IPS-11a (cell line): ENCODE measurements around the gene SLC25A29.

Experiments
- H3K4me3 ChIP-seq: one replicate; pipeline ENCODE4 v1.5.1; 2013; ENCODE audit warnings: low read depth, low read length, control low read depth

The SLC25A29 gene

DNA sequence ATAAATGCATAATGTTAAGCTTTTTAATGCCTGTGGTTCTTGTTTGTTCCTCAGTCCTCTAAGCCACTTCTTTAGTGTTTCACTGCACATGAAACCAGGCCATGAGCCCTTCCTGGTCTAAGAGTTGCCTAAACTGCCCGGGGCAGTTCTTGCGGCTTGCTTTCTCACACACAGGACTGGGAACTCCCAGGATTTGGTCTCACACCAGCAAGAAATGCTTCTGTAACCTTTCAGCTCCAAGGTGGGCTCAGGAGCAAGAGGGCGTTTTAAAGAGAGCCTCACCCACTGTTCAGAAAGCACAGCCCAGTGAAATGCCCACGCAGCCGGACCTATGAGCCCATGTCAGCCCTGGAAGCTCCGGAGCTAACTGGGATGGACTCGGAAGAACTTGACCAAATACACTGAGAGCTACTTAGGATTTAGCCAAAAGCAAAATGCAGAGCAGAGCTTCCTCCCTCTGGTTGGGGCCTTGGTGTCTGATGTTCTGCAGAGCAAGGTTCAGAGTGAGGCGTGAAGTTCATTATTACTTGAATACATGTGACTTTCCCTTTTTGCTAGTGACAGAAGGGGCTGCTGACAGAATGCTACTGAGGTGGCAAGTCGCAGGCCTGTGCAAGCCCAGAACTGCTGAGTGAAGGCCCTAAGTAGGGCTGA, 23.4 kb downstream of the SLC25A29 start:
- no peak overlapping the region for H3K4me3 ChIP-seq

DNA sequence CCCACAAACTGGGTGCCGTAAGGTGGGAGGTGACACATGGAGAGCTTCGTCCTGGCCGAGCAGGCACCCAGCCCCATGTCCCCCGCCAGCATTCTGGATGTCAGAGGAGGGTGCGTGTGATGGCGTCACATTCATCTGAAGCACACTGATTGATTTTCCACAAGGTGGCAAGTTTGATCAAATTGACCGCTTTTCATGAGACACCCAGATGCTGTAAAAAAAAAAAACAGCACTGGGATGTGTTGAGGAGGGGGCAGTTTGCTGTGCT, 24.2 kb downstream of the SLC25A29 start:
- H3K4me3 ChIP-seq = no peak overlapping the region

DNA sequence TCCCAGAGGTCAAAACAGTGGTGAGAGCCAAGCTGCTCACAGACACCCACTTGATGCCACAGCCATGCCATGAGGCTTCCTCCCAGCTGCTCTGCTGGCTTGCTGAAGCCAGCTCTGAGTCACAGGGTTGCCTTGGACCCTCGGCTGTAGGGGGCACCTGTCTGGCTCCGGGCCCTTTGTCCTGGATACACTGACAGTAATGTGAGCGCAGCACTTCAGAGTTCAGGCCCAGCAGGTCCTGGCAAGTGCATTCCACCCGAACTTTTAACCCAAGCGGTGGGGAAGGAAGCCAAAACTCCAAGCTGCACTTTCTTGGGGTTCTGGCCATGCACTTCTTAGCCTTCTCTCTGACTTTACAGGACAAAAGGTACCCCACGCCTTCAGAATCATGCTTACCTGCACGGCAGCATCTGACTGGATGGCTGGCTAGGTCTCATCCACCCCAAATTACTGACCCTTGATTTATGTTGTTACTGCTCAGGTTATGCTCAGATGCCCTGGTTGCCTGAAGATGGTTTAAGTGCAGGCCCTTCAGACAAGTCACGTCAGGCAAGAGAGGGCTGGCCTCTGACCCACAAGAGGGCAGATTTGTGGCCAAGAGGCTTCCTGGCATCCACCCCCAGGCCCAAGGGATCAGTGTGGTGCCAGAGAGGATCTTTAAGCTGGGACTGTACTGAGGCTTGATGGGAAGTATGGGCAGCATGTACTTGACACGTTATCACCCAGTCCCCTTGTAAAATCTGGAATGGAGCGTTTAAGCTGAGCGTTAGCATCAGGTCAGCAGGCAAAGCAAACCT, 24.8 kb downstream of the SLC25A29 start:
- no peak overlapping the region for H3K4me3 ChIP-seq

DNA sequence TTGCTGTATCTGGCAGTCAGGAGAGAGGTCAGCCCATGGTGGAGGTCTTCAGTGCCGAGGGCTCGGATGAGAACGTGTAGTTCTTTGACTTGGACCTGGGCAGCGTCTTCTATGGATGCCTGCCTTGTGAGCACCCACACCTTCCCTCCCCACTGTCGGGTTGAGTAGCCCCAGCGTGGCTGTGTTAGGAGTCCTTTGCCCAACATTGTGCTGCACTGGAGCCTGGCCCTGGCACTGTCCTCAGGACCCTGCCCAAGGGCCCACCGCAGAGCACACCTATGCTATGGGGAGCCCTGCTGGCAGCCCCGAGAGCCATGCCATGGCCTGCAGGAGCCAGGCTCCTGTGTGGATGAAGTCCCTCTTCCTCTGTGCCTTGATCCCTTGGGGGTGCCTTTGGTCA, 26.7 kb downstream of the SLC25A29 start:
- no peak overlapping the region for H3K4me3 ChIP-seq

DNA sequence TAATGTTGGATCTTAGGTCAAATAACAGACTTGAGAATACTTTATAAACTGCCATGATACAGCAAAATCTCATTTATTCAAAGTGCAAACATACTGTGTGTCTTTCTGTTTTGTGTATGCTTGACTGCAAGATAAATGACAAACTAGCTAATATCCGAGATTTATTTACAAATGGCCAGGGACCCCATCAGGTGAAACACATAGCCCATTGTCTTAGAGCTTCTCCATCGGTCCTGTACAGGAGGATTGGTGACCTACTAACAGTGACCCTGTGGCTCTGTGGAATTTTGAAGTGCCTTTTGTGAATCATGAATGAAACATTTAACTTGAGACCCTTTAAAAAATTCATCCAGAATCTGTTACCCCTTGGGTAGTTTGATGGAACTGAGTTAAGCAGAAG, 27.1 kb downstream of the SLC25A29 start:
- H3K4me3 ChIP-seq = no peak overlapping the region

DNA sequence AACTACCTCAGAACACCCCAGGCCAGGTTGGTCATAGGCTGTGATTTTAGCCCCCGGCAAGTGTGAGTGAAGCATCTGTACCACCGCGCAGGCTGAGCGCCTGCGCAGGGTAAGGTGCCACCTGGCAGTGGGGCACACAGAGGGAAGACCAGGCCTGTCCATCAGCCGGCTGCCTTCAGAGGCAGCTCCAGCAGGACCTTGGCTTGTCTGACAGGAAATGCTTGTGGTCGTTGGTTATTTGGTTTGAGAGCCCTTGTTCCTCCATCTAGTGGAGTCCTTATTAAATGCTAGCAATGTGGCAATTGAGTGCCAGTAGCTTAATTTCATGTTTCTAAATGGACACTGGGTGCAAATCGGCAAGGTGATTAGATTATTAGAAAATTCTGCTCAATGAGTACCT, 27.5 kb downstream of the SLC25A29 start:
- no peak overlapping the region for H3K4me3 ChIP-seq

DNA sequence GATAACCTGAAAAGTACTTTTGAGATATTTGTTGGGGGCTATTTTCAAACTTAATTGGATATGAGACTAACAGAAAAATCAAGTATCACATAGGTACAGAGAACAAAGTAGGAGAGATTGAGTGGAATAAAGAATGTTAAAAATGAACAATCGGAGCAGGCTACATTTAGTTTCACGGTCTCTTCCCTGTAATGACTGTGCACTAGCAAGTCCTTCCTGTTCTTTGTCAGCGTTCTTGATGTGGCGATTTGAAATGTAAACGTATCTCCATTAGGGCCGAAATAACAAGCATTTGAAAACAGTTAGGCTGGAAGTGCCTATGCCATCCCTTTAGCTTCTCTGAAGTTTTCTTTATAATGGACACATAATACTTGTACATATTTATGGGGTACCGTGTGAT, 31.0 kb downstream of the SLC25A29 start:
- H3K4me3 ChIP-seq = no peak overlapping the region

DNA sequence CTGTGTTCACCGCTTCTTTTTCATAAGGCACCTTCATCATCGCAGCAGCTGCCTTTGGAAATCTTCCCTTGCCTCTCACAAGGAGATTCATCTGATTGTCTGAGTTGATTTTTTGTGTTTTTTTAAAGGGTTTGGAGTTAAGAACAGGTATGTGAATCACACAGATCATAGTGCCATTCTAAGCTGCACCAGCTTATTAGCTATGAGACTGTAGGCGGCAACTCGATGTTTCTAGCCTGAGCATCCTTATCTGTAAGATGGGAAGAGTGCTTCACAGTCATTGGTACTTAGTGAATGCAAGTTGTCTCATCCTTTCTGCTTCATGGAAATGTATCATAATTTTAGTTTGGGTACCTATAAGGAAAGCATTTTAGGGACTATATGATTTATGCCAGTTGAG, 32.0 kb downstream of the SLC25A29 start:
- H3K4me3 ChIP-seq = no peak overlapping the region

DNA sequence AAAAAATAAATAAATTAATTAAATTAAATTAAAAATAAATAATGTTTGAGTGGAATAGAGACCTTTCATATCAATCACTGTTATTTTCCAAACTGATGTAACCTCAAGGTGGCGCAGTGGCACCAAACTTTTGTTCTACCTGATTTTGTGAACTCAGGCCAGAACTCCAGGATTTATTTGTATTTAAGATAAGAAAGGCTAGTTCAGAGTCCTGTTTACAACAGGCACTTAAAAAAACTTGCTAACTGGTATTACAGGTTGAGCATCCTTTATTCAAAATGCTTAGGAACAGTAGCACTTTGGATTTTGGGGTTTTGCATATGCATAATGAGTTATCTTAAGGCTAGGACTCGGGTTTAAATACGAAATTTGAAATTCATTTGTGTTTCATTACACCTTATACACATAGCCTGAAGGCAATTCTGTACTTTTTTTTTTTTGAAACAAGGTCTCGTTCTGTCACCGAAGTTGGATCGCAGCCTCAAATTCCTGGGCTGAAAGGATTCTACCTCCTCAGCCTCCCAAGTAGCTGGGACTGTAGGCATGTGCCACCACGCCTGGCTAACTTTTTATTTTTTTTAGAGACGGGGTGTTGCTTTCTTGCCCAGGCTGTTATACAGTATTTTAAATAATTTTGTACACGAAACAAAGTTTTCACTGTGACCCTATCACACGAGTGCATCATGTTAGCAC, 34.9 kb downstream of the SLC25A29 start:
- H3K4me3 ChIP-seq = no peak overlapping the region

DNA sequence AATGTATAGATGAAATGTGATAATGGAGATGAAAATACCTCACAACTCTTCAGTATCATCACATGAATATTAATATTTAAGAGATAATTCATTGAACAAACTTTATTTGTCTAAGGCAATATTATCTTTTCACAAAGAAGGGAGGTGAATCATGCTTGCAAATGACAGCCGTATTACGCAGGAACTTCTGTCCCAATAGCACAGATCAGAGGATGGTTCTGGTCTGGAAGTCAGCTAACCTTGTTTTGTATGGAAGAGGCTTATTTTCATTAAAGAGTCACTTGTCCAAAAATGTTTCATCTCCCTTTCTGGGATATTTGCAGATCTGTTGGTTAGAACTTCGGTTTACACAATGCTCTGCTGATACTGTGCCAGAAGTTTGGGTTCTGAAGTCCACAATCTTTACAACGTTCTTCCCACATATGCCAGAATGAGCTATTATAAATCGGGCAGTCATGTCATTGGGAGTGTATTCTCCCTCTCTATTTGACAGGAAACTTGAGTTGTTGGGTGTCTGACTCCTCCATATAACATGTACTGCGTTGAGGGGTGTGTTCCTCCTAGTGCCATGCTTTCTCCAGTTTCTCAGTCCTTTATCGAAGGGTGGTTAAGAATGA, 37.5 kb downstream of the SLC25A29 start:
- no peak overlapping the region for H3K4me3 ChIP-seq

DNA sequence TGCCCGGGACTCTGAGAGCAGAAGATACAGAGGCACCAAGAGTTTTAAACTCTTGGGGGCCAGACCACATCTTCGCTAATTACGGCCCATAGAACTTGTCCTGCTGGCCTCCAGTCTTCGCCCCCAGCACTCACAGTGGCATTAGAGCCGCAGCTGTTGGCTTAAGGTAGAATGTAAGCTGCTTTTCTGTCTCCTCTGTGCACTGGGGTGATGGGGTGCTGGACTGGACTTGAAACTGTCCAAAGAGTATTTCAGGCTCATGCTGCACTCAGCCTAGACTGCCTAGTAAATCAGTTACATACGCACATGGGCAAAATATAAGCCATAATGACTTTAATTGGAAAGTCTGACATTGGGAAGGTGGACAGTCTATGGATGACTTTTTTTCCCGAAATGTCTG, 38.3 kb downstream of the SLC25A29 start:
- no peak overlapping the region for H3K4me3 ChIP-seq

DNA sequence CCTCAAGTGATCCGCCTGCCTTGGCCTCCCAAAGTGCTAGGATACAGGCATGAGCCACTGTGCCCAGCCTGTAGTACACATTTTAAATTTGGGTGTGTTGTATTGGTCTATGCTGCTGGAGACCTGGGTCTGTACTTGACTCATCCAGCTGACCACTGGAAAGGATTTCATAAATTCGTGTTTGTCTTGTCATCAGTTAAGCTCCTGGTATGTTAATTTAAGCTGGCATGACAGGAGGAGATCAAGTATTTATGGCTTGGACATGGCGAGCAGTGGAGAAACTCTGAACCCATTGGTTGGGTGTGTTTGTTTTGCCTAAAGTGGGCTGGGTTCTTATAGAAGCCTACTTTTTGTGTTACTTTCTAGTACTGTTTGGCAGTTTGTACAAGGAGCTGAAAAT, 43.1 kb downstream of the SLC25A29 start:
- H3K4me3 ChIP-seq = no peak overlapping the region

DNA sequence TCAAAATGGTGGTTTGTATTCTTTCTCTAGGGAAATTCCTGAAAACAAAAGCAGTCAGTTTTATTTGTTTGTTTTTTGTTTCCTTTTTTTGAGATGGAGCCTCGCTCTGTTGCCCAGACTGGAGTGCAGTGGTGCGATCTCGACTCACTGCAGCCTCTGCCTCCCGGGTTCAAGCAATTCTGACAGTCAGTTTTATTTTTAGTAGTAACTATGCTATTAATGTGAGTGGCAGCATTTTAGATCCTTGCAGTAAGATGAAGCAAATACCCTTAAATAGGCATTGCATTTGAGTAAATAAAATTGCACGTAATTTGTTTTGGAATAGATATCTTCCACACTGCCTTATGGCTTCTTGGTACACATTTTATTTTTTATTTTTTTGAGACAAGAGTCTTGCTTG, 43.7 kb downstream of the SLC25A29 start:
- no peak overlapping the region for H3K4me3 ChIP-seq

DNA sequence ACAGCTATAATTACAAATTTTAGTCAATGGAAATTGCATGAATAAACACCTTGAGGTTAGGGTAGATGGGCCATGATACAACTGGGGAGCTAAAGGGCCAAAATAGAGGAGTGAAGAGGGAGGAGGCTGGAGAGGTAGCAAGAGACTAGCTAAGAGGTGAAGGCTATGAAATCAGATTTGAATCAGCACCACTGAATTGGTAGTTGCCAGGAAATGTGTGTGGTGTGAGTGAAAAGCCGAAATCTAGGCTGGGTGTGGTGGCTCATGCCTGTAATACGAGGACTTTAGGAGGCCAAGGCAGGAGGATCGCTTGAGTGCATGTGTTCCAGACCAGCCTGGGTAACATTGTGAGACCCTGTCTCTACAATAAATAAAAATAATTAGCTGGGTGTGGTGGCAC, 44.6 kb downstream of the SLC25A29 start:
- H3K4me3 ChIP-seq = no peak overlapping the region

DNA sequence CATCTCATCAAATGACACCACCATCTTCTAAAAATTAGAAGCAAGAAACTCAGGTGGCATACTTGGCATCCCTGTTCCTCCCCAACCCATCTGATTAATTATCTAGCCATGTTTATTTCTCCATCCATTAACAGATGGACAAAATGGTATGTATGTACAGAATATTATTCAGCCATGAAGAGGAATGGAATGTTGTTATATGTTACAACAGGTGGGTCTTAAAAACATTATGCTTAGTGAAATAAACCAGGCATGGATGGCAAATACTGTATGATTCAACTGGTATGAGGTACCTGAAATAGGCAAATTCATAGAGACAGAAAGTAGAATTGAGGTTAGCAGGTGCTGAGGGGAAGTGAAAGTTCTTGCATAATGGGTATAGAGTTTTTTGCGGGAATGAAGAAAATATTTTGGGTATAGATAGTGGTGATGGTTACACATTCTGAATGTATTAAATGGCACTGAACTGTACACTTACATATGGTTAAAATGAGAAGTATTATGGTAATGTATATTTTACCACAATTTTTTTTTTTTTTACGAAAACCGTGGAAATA, 49.8 kb downstream of the SLC25A29 start:
- no peak overlapping the region for H3K4me3 ChIP-seq

DNA sequence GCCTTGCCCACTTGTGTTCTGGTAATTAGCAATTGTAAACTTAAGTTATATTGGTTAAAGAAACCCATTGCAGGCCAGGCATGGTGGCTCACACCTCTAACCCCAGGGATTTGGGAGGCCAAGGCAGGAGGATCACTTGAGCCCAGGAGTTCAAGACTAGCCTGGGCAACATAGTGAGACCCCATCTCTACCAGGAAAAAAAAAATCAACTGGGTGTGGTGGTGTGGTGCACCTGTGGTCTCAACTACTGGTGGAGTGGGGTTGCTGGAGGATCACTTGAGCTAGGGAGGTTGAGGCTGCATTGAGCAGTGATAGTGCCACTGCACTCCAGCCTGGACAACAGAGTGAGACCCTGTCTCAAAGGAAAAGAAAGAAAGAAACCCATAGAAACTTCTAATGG, 53.6 kb downstream of the SLC25A29 start:
- H3K4me3 ChIP-seq = no peak overlapping the region

DNA sequence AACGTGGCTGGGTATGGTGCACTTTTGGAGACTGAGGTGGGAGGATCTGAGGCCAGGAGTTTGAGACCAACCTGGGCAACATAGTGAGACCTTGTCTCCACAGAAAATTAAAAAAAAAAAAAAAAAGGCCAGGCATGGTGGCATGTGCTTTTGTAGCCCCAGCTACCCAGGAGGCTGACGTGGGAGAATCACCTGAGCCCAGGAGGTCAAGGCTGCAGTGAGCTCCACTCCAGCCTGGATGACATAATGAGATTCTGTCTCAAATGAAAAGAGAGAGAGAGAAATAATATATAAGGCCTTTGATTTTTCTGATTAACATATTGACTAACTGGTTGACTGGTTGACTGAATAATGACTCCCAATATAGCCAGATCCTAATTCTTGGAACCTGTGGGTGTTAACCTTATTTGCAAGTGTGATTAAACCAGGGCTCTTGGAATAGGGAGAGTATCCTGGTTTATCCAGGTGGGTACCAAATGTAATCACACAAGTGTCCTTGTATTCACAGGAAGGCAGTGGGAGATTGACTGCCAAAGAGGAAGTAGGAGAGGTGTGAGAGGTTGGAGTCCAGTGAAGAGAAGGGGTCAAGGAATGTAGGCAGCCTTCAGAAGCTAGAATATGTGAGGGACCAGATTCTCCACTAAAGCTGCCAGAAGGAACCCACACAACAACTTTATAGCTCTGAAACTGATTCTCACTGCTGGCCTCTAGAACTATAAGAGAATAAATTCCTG, 55.3 kb downstream of the SLC25A29 start:
- no peak overlapping the region for H3K4me3 ChIP-seq

DNA sequence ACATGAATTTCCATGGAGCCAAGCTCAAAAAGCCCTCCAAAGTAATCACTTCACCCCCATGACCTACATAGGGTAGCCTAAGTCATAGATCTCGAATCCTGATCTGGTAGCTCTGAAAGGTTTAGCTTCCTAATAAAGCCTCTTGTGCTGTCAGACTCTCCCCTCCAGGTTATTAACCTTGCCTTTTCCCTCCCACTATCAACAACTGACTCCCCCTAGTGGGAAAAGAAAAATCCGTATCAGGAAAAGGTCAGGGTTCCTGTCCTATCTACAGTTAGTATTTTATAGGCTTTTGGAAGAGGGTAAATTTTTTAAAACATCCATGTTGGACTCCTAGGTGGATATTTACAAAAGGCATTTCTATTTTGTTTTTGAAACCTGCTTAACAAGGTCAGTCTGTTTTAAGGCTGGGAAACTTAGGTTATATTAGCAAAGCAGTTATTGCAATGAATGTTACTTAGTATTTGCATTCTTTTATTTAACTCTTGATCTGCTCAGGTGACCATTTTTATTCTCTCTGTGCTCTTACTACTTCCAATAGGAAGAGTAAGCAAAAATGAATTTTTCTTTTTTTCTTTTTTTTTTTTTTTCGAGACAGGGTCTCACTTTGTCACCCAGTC, 59.3 kb downstream of the SLC25A29 start:
- no peak overlapping the region for H3K4me3 ChIP-seq

DNA sequence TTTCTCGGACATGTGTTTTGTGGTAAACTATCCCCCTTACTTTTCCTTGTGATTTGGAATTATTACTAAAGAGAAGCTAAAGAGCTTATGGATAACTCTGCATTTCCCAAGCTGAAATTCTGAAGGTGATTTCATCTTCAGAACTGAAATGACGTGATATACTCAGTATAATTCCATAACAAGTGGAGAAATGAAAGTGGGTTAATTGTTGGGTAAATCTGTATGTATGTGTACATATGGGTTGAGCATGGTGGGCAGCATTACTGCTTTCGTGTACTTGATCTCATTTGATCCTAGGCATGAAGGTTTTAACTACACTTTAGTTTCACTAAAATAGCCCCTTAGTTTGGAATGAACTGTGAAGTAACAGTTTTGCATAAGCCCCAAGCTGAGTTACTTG, 63.2 kb downstream of the SLC25A29 start:
- no peak overlapping the region for H3K4me3 ChIP-seq

DNA sequence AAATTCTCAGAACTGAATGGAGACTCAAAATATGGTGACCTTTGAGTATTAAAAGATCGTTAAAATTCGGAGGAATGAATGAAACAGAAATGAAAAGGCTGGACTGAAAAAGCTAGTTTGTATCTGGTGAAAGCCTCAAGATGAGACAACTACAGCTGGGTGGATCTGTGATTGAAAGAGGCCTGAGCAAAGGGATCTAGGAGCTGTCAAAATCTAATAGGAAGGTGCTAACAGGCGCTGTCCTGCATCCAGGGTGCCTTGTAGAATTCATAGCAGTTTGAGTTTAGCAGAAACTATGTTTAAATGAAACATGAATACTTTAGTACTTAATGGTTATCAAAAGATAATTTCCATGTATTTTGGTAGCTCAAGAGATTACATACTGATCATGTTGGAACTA, 65.0 kb downstream of the SLC25A29 start:
- peak overlapping the region; percentile 71 for H3K4me3 ChIP-seq
